Endothelial cell of umbilical vein (primary cell): ENCODE measurements around the gene UNC45A. TPM values are rescaled to one million over a fixed set of nuclear protein-coding genes. Genes with fewer than 3 reads are reported as not detected.

Experiments used
- BruUV-seq: library from RNA; stranded (reverse); fragments of 400-500 nt; replicated peaks from 2 replicates; lab custom pipeline; 2021; lab: Mats Ljungman, UMichigan
- CTCF ChIA-PET: fragments of 300-600, 350-600 bp; sonication (Branson Sonifier 250); formaldehyde crosslinking; loops from one replicate; lab custom pipeline; 2021; ENCODE audit warnings: antibody characterized with exemption, inconsistent platforms; lab: Charles Lee
- POLR2A ChIA-PET: fragments of 300-600, 350-600 bp; sonication (Branson Sonifier 250); formaldehyde crosslinking; loops from one replicate; lab custom pipeline; 2021; ENCODE audit warnings: antibody characterized with exemption, inconsistent platforms; lab: Charles Lee
- DNase-seq: peaks from one replicate; pipeline ENCODE4 v3.0.0-alpha.2; 2011; ENCODE audit warnings: low read depth, low spot score
- FAIRE-seq: peaks from 2 replicates; lab custom pipeline; 2011; peaks lifted over from hg19 to GRCh38; lab: Jason Lieb, UNC
- H2AFZ ChIP-seq: 2 replicates; pipeline ENCODE4 v1.6.0; 2012; ENCODE audit warnings: low read depth, low read length, control low read depth, inconsistent platforms
- H3K27ac ChIP-seq: 2 replicates; pipeline ENCODE4 v1.5.1; 2011; ENCODE audit warnings: low read depth, mild to moderate bottlenecking, control low read depth, low read length, moderate library complexity; ENCODE audit not compliant: insufficient read depth
- H3K27me3 ChIP-seq, 2 experiments: 2 replicates each; pipeline versions ENCODE4 v1.6.0 to v1.6.1; 2011; ENCODE audit warnings: low read length in 2 of 2, mixed read lengths in 1 of 2; ENCODE audit not compliant: control insufficient read depth in 2 of 2, insufficient read depth in 2 of 2
- H3K36me3 ChIP-seq, 2 experiments: 2 replicates in 1 of 2; 3 replicates in 1 of 2; pipeline ENCODE4 v1.5.1; 2011; ENCODE audit warnings: low read length in 2 of 2, mild to moderate bottlenecking in 1 of 2, moderate library complexity in 1 of 2; ENCODE audit not compliant: control insufficient read depth in 2 of 2, insufficient read depth in 2 of 2; ENCODE audit errors: extremely low read depth in 1 of 2
- H3K4me1 ChIP-seq: 3 replicates; pipeline ENCODE4 v1.5.1; 2011; ENCODE audit warnings: mild to moderate bottlenecking, low read length; ENCODE audit not compliant: control insufficient read depth, insufficient read depth; ENCODE audit errors: extremely low read depth
- H3K4me2 ChIP-seq: 2 replicates; pipeline ENCODE4 v1.6.1; 2011; ENCODE audit warnings: low read length, control low read depth, mixed read lengths; ENCODE audit not compliant: insufficient read depth
- H3K4me3 ChIP-seq, 3 experiments: fragments of 200-600 bp in 1 of 3; sonication (generic), shearing (Covaris generic) in 1 of 3; replicated peaks in 1 of 3; 2 replicates each; pipeline ENCODE4 v1.5.1; 2011 to 2016; ENCODE audit warnings: control low read depth in 3 of 3, low read length in 3 of 3, mild to moderate bottlenecking in 2 of 3, inconsistent platforms in 1 of 3, low read depth in 1 of 3, moderate library complexity in 1 of 3; ENCODE audit not compliant: insufficient read depth in 1 of 3
- H3K79me2 ChIP-seq: 2 replicates; pipeline ENCODE4 v1.6.0; 2012; ENCODE audit warnings: low read length, inconsistent platforms; ENCODE audit not compliant: control insufficient read depth, insufficient read depth
- H3K9ac ChIP-seq: replicated peaks from 2 replicates; pipeline ENCODE3; 2011; ENCODE audit warnings: low read length, control low read depth; ENCODE audit not compliant: insufficient read depth; ENCODE audit errors: extremely low read depth
- H3K9me1 ChIP-seq: replicated peaks from 3 replicates; pipeline ENCODE4 v1.6.0; 2011; ENCODE audit warnings: mild to moderate bottlenecking, low read length; ENCODE audit not compliant: control insufficient read depth, insufficient read depth; ENCODE audit errors: extremely low read depth
- H3K9me3 ChIP-seq: replicated peaks from 2 replicates; pipeline ENCODE4 v1.5.1; 2012; ENCODE audit warnings: low read length, inconsistent platforms; ENCODE audit not compliant: control insufficient read depth, insufficient read depth
- H4K20me1 ChIP-seq: replicated peaks from 2 replicates; pipeline ENCODE3; 2011; ENCODE audit warnings: mild to moderate bottlenecking, low read length; ENCODE audit not compliant: control insufficient read depth, insufficient read depth; ENCODE audit errors: extremely low read depth
- EZH2 ChIP-seq: IDR thresholded peaks from 2 replicates; pipeline ENCODE4 v1.6.1; 2012; ENCODE audit warnings: borderline replicate concordance, low read depth, mild to moderate bottlenecking, moderate library complexity, low read length, inconsistent platforms; ENCODE audit not compliant: severe bottlenecking
- FOS ChIP-seq: IDR thresholded peaks from 2 replicates; pipeline ENCODE4 v1.6.1; 2011; ENCODE audit warnings: mild to moderate bottlenecking, low read length, moderate library complexity, borderline replicate concordance; ENCODE audit not compliant: insufficient read depth
- GATA2 ChIP-seq: IDR thresholded peaks from 2 replicates; pipeline ENCODE4 v1.7.0; 2011; ENCODE audit warnings: low read depth, mild to moderate bottlenecking, moderate library complexity, mixed read lengths, low read length; ENCODE audit not compliant: insufficient read length, insufficient read depth
- JUN ChIP-seq: IDR thresholded peaks from 2 replicates; pipeline ENCODE4 v1.6.1; 2011; ENCODE audit warnings: borderline replicate concordance, low read depth; ENCODE audit not compliant: insufficient read length, insufficient read depth
- MAX ChIP-seq: IDR thresholded peaks from 2 replicates; pipeline ENCODE4 v1.6.1; 2011; ENCODE audit not compliant: insufficient read depth, insufficient read length
- MYC ChIP-seq: IDR thresholded peaks from one replicate; pipeline ENCODE4 v1.6.1; 2011; ENCODE audit warnings: mild to moderate bottlenecking, low read depth, low read length
- POLR2A ChIP-seq: IDR thresholded peaks from 2 replicates; pipeline ENCODE4 v1.6.1; 2012; ENCODE audit warnings: low read depth, mild to moderate bottlenecking, control low read depth, low read length
- POLR2AphosphoS5 ChIP-seq: IDR thresholded peaks from 2 replicates; pipeline ENCODE4 v1.6.1; 2012; ENCODE audit warnings: low read depth, mild to moderate bottlenecking, control low read depth, low read length, moderate library complexity; ENCODE audit not compliant: insufficient read depth
- dilution Hi-C: fragments of 300-500 bp; cut with MboI; formaldehyde crosslinking; loops from one replicate; pipeline ENCODE4 v1.15.0; 2019; ENCODE audit warnings: low sequenced_read_pairs; ENCODE audit not compliant: extremely low pct_ligation_motif_present
- intact Hi-C: fragments of 100-400 bp; cut with micrococcal nuclease; formaldehyde crosslinking; loops from one replicate; pipeline ENCODE4 v1.10.0; 2022
- polyA plus RNA-seq, 4 experiments: library from polyadenylated mRNA; depleted of rRNA in 3 of 4; stranded (reverse) in 3 of 4; unstranded in 1 of 4; fragments of >200 nt; gene quantifications; 2 replicates each; pipeline versions ENCODE4 v1.2.1 to v1.2.3, GENCODE V29; 2011 to 2012; ENCODE audit warnings: missing spikeins in 1 of 4
- total RNA-seq: library from RNA; stranded (reverse); gene quantifications from 2 replicates; pipeline ENCODE4 v1.2.3, GENCODE V29; 2021
- TF ChIP-seq, protein P1 (sequence below), 2 donors: IDR thresholded peaks; 1 replicate in 1 of 2; 2 replicates in 1 of 2; pipeline ENCODE4 v1.5.1; 2011; ENCODE audit warnings: low read length in 2 of 2, mild to moderate bottlenecking in 2 of 2, moderate library complexity in 2 of 2, control low read depth in 1 of 2, inconsistent platforms in 1 of 2, low read depth in 1 of 2; ENCODE audit not compliant: insufficient read depth in 1 of 2; ENCODE audit errors: extremely low read depth in 1 of 2

UNC45A gene
- total and polyA plus RNA-seq, 2 donors (not counting 3 experiments of a cell fraction or from before 2014, with no cell fraction given): 103 to 106 TPM

GRCh38 chr15:90972133-90972532 is 37.0 kb downstream of the UNC45A start:
- intact Hi-C loops: no loop called here
- H3K79me2 ChIP-seq: no peaks in the 10 kb centered on the region
- H3K27me3 ChIP-seq: no peaks in the 10 kb centered on the region
- no peak overlapping the region for H3K27ac ChIP-seq
- CTCF ChIA-PET: interaction anchor here (0.6 to 4.0 kb wide), 4 partner anchors 15 to 1095 kb away, joined by 3 to 28 read pairs (median 3); no protein-coding TSS in a partner anchor
- no peak overlapping the region for H2AFZ ChIP-seq
- no peaks in the 10 kb centered on the region for H3K9me3 ChIP-seq
- dilution Hi-C loops: no loop called here
- BruUV-seq: no TSS peak
- no peak for FAIRE-seq
- TF ChIP-seq, protein P1, sequence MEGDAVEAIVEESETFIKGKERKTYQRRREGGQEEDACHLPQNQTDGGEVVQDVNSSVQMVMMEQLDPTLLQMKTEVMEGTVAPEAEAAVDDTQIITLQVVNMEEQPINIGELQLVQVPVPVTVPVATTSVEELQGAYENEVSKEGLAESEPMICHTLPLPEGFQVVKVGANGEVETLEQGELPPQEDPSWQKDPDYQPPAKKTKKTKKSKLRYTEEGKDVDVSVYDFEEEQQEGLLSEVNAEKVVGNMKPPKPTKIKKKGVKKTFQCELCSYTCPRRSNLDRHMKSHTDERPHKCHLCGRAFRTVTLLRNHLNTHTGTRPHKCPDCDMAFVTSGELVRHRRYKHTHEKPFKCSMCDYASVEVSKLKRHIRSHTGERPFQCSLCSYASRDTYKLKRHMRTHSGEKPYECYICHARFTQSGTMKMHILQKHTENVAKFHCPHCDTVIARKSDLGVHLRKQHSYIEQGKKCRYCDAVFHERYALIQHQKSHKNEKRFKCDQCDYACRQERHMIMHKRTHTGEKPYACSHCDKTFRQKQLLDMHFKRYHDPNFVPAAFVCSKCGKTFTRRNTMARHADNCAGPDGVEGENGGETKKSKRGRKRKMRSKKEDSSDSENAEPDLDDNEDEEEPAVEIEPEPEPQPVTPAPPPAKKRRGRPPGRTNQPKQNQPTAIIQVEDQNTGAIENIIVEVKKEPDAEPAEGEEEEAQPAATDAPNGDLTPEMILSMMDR (IDR thresholded peaks at IDR 0.05; ENCODE audit: extremely low read depth in 1 of 2, insufficient read depth in 1 of 2, low read depth in 1 of 2, low read length in 2 of 2): no peak
- no peak for TF ChIP-seq FOS
- TF ChIP-seq POLR2A: no peak
- no peak for TF ChIP-seq GATA2
- TF ChIP-seq JUN: no peak
- TF ChIP-seq MAX: no peak
- TF ChIP-seq MYC: no peak
- TF ChIP-seq EZH2: no peak
- TF ChIP-seq POLR2AphosphoS5: no peak
- no peaks in the 10 kb centered on the region for H4K20me1 ChIP-seq
- no peak overlapping the region for H3K4me3 ChIP-seq
- H3K9ac ChIP-seq: no peak overlapping the region
- POLR2A ChIA-PET: no interaction called here
- H3K4me2 ChIP-seq: no peak overlapping the region
- H3K9me1 ChIP-seq: no peaks in the 10 kb centered on the region
- H3K4me1 ChIP-seq: no peaks in the 10 kb centered on the region
- H3K36me3 ChIP-seq: peaks cover 7 to 23% of the 10 kb centered on the region in 2 experiments
- no peak for DNase-seq
